Gastroesophageal sphincter (tissue), 3 donors: ENCODE results near the gene TMEM9B.

Experiments used
- CTCF ChIP-seq, 4 experiments: fragments of 200-600 bp in 2 of 4; fragments of 450-650 bp in 2 of 4; sonication (generic) in 1 of 4; IDR thresholded peaks; one replicate each; pipeline ENCODE4 v1.5.1; 2017 to 2019; ENCODE audit warnings: antibody characterized with exemption in 4 of 4, mild to moderate bottlenecking in 2 of 4, moderate library complexity in 2 of 4
- POLR2A ChIP-seq, 2 donors: fragments of 450-650 bp; IDR thresholded peaks; one replicate each; pipeline ENCODE4 v1.6.1; 2017; ENCODE audit warnings: antibody characterized with exemption in 2 of 2, mild to moderate bottlenecking in 2 of 2, moderate library complexity in 1 of 2
- POLR2AphosphoS5 ChIP-seq: sonication (generic); formaldehyde crosslinking; IDR thresholded peaks from one replicate; pipeline ENCODE4 v1.6.1; 2017; ENCODE audit warnings: antibody characterized with exemption

- TF ChIP-seq POLR2A (IDR thresholded peaks at IDR 0.05) (no peak), POLR2AphosphoS5 (no peak), CTCF (IDR thresholded peaks at IDR 0.05) (no peak)
Observed at GRCh38 chr11:8937659-8938058, 26.6 kb downstream of the TMEM9B start.
